ENCODE measurements around the gene GPR150. TPM values are rescaled to one million over a fixed set of nuclear protein-coding genes. Genes with fewer than 3 reads are reported as not detected.

GPR150 gene
- polyA plus RNA-seq, 1 donor (not counting 4 experiments of a cell fraction or from before 2014, with no cell fraction given) = 0.07 TPM

DNA sequence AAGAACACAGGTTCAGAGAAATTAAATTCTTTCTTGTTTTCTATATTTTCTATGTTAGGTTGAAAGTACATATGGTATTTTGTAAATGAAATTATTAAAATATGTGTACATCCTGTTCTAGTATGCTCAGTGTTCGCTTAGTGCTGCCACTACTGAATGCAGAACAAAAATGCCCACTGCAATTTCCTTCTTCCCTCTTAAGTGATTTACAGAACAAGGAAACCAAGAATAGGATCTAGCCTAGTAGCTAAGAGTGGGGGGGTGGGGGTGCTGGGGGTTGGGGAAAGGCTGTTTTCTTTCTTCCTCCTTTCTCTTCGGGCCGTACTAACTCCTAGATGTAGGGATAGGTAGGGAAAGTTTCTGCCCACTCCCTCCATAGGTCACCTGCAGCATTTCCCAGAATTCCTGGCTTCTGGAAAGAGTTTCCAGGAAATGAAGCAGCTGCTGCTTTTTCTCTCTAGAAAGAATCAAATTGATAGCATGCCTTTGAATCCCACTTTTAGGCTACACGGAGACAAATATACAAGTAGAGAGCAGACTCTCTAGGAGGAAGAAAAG, 47.3 kb downstream of the GPR150 start:
- no peaks in the 10 kb centered on the region for H3K9me1 ChIP-seq (ENCODE audit: control insufficient read depth, extremely low read depth, insufficient read depth, low read length)
- H4K20me1 ChIP-seq (ENCODE audit: control insufficient read depth, extremely low read depth, insufficient read depth, low read length) = no peaks in the 10 kb centered on the region
- no peak overlapping the region for H3K27ac ChIP-seq (ENCODE audit: control insufficient read depth, insufficient read depth, low read length)
- H3K4me2 ChIP-seq (ENCODE audit: control insufficient read depth, extremely low read depth, insufficient read depth, low read depth, low read length) = no peak overlapping the region
- H3K9ac ChIP-seq (ENCODE audit: control insufficient read depth, extremely low read depth, insufficient read depth, low read length) = no peak overlapping the region
- H3K36me3 ChIP-seq (ENCODE audit: control insufficient read depth in 2 of 2, extremely low read depth in 1 of 2, insufficient read depth in 2 of 2, low read length in 2 of 2) = no peaks in the 10 kb centered on the region
- H3K27me3 ChIP-seq (ENCODE audit: control insufficient read depth, extremely low read depth, insufficient read depth, low read length) = no peaks in the 10 kb centered on the region
- H3K4me3 ChIP-seq (ENCODE audit: control insufficient read depth in 2 of 3, extremely low read depth in 1 of 3, insufficient read depth in 2 of 3, low read depth in 1 of 3, low read length in 3 of 3) = no peak overlapping the region
- DNase-seq (ENCODE audit: low read depth, low spot score) (no peak), FAIRE-seq (no peak)
- H2AFZ ChIP-seq (ENCODE audit: control insufficient read depth, low read length) = no peak overlapping the region
- no peaks in the 10 kb centered on the region for H3K79me2 ChIP-seq (ENCODE audit: control insufficient read depth, insufficient read depth, low read length)
- dilution Hi-C loops (cut with MboI; ENCODE audit: extremely low pct_ligation_motif_present, low sequenced_read_pairs) = no loop called here
- no peaks in the 10 kb centered on the region for H3K4me1 ChIP-seq (ENCODE audit: control insufficient read depth, extremely low read depth, insufficient read depth, low read length)
- TF ChIP-seq, protein P1, sequence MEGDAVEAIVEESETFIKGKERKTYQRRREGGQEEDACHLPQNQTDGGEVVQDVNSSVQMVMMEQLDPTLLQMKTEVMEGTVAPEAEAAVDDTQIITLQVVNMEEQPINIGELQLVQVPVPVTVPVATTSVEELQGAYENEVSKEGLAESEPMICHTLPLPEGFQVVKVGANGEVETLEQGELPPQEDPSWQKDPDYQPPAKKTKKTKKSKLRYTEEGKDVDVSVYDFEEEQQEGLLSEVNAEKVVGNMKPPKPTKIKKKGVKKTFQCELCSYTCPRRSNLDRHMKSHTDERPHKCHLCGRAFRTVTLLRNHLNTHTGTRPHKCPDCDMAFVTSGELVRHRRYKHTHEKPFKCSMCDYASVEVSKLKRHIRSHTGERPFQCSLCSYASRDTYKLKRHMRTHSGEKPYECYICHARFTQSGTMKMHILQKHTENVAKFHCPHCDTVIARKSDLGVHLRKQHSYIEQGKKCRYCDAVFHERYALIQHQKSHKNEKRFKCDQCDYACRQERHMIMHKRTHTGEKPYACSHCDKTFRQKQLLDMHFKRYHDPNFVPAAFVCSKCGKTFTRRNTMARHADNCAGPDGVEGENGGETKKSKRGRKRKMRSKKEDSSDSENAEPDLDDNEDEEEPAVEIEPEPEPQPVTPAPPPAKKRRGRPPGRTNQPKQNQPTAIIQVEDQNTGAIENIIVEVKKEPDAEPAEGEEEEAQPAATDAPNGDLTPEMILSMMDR (optimal IDR thresholded peaks at IDR 0.05 in 1 of 3, IDR thresholded peaks at IDR 0.05 in 1 of 3, conservative IDR thresholded peaks at IDR 0.05 in 1 of 3; ENCODE audit: extremely low read depth in 1 of 3, insufficient read depth in 2 of 3, low read length in 3 of 3) = no peak
- no peak for TF ChIP-seq EZH2 (IDR thresholded peaks at IDR 0.05; ENCODE audit: low read length)
- no peaks in the 10 kb centered on the region for H3K9me3 ChIP-seq (ENCODE audit: control insufficient read depth, low read depth, low read length)

DNA sequence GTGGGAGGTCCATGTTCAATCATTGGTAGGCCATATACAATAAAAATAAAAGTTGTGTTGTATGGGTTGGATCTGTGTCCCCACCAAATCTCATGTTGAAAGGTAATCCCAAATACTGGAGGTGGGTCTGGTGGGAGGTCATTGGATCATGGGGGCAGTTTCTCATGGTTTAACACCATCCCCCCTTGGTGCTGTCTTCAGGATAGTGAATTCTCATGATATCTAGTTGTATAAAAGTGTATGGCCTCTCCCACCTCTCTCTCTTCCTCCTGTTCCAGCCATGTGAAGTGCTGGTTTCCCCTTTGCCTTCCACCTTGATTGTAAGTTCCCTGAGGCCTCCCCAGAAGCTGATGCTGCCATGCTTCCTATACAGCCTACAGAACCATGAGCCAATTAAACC, 47.8 kb downstream of the GPR150 start:
- no peaks in the 10 kb centered on the region for H3K79me2 ChIP-seq (ENCODE audit: control insufficient read depth, insufficient read depth, low read length)
- dilution Hi-C loops (cut with MboI; ENCODE audit: extremely low pct_ligation_motif_present, low sequenced_read_pairs) = no loop called here
- TF ChIP-seq, protein P1 (optimal IDR thresholded peaks at IDR 0.05 in 1 of 3, IDR thresholded peaks at IDR 0.05 in 1 of 3, conservative IDR thresholded peaks at IDR 0.05 in 1 of 3; ENCODE audit: extremely low read depth in 1 of 3, insufficient read depth in 2 of 3, low read length in 3 of 3) = no peak
- no peak for TF ChIP-seq EZH2 (IDR thresholded peaks at IDR 0.05; ENCODE audit: low read length)
- H3K4me3 ChIP-seq (ENCODE audit: control insufficient read depth in 2 of 3, extremely low read depth in 1 of 3, insufficient read depth in 2 of 3, low read depth in 1 of 3, low read length in 3 of 3) = no peak overlapping the region
- no peak overlapping the region for H2AFZ ChIP-seq (ENCODE audit: control insufficient read depth, low read length)
- H3K27ac ChIP-seq (ENCODE audit: control insufficient read depth, insufficient read depth, low read length) = no peak overlapping the region
- no peaks in the 10 kb centered on the region for H3K27me3 ChIP-seq (ENCODE audit: control insufficient read depth, extremely low read depth, insufficient read depth, low read length)
- H3K4me1 ChIP-seq (ENCODE audit: control insufficient read depth, extremely low read depth, insufficient read depth, low read length) = no peaks in the 10 kb centered on the region
- H3K9me3 ChIP-seq (ENCODE audit: control insufficient read depth, low read depth, low read length) = no peaks in the 10 kb centered on the region
- no peak overlapping the region for H3K9ac ChIP-seq (ENCODE audit: control insufficient read depth, extremely low read depth, insufficient read depth, low read length)
- no peak overlapping the region for H3K4me2 ChIP-seq (ENCODE audit: control insufficient read depth, extremely low read depth, insufficient read depth, low read depth, low read length)
- H4K20me1 ChIP-seq (ENCODE audit: control insufficient read depth, extremely low read depth, insufficient read depth, low read length) = no peaks in the 10 kb centered on the region
- no peak for FAIRE-seq
- H3K9me1 ChIP-seq (ENCODE audit: control insufficient read depth, extremely low read depth, insufficient read depth, low read length) = no peaks in the 10 kb centered on the region
- no peaks in the 10 kb centered on the region for H3K36me3 ChIP-seq (ENCODE audit: control insufficient read depth in 2 of 2, extremely low read depth in 1 of 2, insufficient read depth in 2 of 2, low read length in 2 of 2)
- DNase-seq (ENCODE audit: low read depth, low spot score) = no peak

Measured in keratinocyte (primary cell).